ENCODE data around the gene HNRNPUL1.
"Not testable (repeated sequence)": the region's sequence is repeated elsewhere in the genome, so short reads cannot be mapped to it uniquely, and the experiment has no call there.

Gene HNRNPUL1

DNA sequence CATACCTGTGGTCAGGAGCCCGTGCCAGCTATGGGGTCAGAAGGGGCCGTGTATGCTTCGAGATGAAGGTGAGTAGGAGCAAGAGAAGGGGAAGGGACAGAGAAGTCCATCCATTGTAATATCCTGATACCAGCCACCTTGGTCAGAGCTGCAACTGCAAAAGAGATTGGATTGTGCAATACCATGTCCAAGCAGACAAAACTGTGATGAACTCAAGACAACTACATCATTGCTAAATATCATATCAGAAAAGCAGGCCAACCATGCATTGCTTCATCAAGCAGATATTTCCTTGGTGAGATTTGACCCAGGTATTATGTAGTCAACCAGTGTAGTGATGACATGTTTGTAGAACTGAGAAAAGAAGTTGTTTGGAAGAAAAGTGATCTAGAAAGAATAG lies 12.1 kb downstream of the HNRNPUL1 start:
- no peak for DNase-seq (ENCODE audit: low read depth, low spot score)

DNA sequence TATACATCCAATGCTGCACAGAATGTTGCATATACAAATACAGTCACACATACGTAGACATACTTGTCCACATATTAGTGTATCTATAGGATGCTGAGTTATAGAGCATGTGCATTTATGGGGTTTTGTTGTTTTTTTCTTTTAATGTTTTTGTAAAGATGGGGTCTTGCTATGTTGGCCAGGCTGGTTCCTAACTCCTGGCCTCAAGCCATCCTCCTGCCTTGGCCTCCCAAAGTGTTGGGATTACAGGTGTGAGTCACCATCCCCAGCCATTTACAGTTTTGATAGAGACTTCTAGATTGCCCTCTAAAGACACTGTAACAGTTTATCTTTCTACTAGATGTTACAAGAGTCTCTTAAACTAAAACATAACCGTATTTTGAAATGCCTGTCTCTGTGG lies 14.3 kb downstream of the HNRNPUL1 start:
- DNase-seq (ENCODE audit: low read depth, low spot score) = no peak

DNA sequence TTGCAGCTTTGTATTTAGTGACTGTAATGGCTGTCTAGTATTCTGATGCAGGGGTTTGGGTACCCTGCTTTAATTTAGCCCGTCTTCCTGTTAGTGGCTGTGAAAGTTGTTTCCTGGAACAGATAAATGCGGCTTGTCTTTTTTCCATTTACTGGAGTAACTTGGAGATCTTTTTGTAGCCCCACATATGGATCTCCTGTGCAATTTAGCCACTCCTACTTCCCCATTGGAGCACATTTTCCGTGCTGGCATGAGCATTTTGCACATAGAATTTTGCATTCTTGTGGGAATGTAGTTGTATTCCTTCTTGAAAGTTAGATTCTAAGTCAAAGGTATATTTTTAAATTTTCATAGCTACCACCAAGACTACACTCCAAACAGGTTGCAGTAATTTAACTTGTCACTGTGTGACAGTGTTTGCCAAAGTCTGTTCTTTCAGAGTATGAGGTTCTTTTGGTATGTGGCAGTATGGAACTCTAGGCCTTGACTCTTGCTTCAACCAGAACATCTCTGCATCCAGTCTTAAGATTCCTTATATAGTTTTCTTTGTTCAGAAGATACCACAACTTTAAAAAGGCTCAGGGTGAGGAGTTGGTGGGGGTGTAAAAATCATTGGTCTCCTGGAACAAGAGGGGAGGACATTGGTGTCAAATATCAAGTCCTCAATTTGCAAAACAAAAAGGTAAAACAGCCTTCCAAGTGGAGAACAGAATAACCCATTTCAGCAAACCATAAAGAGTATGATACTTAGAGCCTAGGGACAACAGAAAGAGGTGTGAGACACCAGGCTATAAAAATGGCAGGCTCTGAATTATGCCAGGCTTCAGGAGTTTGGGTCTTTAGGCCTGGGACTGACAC lies 24.7 kb downstream of the HNRNPUL1 start:
- no peak for DNase-seq (ENCODE audit: low read depth, low spot score)

DNA sequence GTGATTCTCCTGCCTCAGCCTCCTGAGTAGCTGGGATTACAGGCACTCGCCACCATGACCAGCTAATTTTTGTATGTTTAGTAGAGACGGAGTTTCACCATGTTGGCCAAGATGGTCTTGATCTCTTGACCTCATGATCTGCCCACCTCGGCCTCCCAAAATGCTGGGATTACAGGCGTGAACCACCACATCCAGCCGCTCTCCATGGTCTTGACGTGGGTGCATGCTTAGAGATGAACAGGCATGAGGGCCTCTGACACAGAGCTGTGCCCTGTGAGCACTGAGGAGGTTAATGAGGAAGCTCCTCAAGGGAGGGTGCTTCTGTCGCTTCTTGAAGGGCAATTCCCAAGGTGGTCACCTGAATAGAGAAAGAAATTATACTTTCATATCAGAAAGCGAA lies 25.6 kb downstream of the HNRNPUL1 start:
- DNase-seq (ENCODE audit: low read depth, low spot score) = not testable (repeated sequence)

DNA sequence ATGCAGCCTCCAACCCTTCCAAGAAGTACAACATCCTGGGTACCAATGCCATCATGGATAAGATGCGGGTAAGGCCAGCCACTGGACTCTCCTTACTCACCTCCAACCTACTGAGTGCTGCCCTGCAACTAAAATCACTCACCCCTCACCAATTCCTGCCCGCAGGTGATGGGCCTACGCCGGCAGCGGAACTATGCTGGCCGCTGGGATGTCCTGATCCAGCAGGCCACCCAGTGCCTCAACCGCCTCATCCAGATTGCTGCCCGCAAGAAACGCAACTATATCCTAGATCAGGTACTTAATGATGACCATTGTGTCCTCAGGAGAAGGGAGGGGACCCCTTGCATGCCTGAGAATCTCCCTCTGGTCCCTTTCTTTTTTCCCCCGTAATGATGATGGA lies 30.2 kb downstream of the HNRNPUL1 start:
- DNase-seq (ENCODE audit: low read depth, low spot score) = no peak

DNA sequence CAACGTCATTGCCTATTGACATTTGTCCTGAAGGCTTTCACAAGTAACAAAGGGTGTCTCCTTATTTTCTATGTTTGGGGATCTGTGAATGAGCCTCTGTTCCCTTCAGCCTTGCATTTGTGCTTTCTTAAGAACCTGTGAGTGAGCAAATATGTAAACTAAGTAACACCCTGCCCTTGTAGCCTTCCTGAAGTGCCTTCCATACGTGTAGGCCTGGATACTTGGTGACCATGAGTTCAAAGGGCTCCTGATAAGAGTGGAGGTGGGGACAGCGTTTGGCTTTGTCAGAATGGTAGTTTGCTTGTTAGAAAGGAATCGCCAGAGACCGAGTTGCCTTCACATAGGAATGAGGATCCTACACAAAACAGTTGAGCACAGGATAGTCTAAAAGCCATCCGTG lies 31.3 kb downstream of the HNRNPUL1 start:
- DNase-seq (ENCODE audit: low read depth, low spot score) = no peak

DNA sequence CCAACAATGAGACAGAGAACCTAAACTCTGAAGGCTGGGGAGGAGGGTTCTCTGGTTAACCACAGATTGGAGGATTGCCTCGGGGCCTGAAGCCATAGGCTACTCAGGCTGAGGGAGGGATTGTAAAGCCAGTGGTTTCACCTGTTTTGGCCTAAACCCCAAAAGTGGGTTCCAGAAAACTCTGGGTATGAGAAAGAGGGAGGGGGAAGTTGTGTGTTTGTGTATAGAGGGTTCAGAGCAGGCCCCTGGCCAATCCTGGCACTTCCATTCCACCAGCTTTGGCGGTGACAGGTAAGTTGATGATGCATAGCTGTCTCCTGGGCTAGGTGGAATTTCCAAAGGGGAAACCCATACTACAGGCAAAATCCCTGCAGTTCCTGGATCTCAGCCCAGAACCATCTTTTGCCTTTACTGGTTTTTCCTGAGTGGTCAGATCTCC lies 32.3 kb downstream of the HNRNPUL1 start:
- DNase-seq (ENCODE audit: low read depth, low spot score) = no peak

DNA sequence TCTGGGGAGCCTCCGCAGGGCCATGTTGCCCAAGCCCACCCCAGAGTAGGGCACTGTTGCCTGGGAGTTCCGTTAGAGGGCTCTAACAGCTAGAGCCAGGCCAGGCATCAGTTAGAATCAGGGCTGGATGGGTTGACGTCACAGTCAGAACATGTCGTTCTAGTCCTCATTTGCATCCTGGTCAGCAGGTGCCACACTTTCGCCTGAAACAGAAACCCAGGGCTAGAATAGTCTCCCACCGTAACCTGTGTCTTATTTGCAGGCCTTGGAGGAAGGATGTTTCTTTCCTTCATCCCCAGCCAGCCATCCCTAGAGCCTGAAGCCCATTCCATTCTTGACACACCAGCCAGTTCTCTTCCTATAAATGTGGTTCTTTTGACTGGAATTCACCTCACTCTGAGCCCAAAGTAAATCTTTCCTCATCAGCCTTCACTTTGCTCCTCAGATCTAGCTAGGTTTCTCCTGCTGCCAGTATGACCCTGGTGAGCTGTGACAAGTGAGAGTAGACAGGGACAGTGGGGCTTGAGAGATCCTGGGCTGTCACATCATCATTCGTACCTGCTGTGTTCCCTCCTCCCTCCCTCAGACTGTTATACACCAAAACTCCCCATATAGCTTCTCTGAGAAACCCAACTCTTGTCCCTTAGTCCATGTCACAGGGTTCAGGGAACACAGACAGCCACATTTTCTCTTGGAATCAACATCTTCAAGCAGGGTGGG lies 33.6 kb downstream of the HNRNPUL1 start:
- no peak for DNase-seq (ENCODE audit: low read depth, low spot score)

DNA sequence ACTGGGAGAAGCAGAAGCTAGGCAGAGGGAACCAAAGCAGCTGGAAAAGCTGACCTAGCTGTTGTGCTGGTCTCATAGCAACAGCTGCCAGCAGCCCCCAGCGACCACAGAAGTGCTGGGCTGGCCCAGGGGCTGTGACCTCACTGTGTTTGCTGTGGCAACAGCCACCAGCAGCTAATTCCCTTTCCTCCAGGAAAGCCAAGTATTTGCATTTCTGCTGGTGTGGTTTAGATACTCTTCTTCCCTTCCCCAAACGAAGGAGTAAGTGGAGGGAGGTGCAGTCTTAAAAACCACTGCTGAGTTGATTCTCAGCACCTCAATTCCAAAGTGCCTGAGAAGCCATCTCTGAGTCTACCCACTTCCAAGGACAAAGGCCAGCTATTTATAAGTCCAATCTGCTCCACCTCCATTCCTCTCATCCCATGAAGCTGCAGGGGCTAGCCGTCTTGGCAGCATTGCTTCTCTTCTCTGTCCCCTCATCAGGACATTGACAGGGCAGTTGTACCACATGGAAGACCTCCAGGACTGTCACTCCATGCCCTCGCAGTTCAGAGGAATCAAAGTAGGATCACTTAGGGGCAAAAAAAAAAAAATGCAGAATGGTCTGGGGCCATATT lies 34.3 kb downstream of the HNRNPUL1 start:
- peak; percentile 68 for DNase-seq (ENCODE audit: low read depth, low spot score)

DNA sequence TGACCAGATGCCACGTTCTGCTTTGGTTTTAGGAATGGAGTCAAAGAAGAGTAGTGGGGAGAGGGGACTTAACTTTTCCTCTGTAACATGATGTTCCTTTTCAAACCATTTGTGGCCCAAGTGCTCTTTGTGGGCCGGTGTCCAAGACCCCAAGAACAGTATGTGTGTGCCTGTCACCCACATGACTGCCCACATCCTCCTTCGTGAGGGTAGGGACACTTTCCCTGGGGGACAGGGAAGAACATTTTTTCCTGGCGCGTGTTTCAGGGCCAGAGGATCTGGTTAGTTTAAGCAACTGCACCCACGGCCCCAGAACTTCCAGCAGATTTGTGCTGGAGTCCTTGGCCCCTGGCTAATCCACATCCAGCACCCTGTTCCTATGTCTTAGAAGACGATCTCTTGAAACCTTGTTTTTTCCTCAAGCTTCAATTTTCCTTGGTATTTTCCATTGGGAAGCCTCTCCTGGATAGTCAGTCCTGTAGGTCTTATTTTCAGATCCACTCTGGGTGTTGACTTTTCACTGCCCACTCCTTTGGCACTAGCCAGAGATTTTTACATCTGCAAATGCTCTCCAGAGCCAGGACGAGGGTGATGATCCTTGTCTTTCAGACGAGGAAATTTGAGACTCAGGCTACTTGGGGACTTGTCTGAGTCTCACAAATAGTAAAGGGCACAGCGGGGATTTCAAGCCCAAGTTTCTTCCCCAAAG lies 35.0 kb downstream of the HNRNPUL1 start:
- no peak for DNase-seq (ENCODE audit: low read depth, low spot score)

DNA sequence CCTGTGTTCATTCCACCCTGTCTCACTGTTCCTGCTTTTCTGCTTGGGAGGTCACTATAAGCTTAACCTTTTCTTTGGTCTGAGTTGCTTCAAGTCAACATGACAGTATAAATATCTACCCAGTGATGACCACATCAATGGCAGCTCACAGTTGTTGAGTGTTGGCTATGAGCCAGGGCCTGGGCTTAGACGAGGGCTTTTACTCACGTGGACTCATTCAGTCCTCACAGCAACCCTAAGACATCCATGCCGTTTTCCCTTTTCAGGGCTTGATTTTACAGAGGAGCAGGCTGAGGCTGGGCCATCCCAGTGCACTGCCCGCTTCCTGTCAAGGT lies 35.5 kb downstream of the HNRNPUL1 start:
- peak; percentile 89 for DNase-seq (ENCODE audit: low read depth, low spot score)

DNA sequence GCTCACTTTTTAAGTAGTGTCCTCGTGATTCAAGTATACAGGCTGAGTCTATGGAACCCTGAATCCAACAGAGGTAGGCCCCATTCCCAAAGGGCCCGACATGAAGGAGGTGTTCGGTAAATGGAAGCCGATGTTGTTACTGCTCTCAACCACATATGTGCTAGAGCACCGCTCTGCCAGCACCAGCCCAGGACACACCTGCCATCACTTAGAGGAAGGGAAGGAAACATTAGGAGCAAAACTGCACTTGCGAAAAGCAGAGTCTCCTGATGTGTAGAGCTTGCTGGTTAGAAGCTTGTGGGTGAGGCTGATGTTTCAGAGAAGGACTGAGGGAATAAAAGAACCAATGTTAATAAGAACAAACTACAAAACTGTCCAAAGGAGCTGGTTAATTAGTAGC lies 36.4 kb downstream of the HNRNPUL1 start:
- DNase-seq (ENCODE audit: low read depth, low spot score) = no peak

DNA sequence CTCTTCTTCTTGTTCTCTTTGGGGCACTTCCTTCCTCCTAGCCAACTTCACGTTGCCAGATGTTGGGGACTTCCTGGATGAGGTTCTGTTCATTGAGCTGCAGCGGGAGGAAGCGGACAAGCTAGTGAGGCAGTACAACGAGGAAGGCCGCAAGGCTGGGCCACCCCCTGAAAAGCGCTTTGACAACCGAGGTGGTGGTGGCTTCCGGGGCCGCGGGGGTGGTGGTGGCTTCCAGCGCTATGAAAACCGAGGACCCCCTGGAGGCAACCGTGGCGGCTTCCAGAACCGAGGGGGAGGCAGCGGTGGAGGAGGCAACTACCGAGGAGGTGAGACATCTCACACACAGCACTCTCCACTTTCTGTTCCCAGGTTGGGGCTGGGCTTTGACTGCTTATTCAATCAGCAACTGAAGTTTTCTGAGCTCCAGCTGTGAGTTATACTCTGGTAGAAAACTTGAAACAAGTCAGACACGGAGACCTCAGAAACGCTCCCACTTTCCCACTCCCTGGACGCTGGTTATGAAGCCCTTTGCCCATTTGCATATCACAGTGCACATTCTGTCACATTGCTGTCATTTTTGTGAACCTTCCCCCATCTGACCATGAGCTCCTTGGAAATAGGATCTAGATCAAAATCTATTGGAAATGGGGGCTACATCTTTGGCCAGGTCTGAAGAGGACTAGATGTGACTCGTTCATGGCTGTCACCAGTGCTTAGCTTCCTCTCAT lies 38.6 kb downstream of the HNRNPUL1 start:
- no peak for DNase-seq (ENCODE audit: low read depth, low spot score)

DNA sequence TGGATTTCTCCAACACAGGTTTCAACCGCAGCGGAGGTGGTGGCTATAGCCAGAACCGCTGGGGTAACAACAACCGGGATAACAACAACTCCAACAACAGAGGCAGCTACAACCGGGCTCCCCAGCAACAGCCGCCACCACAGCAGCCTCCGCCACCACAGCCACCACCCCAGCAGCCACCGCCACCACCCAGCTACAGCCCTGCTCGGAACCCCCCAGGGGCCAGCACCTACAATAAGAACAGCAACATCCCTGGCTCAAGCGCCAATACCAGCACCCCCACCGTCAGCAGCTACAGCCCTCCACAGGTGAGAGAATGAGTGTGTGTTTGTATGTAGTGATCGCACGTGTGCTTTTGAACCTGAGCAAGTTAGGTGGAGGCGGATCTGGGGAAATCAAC lies 39.8 kb downstream of the HNRNPUL1 start:
- no peak for DNase-seq (ENCODE audit: low read depth, low spot score)

DNA sequence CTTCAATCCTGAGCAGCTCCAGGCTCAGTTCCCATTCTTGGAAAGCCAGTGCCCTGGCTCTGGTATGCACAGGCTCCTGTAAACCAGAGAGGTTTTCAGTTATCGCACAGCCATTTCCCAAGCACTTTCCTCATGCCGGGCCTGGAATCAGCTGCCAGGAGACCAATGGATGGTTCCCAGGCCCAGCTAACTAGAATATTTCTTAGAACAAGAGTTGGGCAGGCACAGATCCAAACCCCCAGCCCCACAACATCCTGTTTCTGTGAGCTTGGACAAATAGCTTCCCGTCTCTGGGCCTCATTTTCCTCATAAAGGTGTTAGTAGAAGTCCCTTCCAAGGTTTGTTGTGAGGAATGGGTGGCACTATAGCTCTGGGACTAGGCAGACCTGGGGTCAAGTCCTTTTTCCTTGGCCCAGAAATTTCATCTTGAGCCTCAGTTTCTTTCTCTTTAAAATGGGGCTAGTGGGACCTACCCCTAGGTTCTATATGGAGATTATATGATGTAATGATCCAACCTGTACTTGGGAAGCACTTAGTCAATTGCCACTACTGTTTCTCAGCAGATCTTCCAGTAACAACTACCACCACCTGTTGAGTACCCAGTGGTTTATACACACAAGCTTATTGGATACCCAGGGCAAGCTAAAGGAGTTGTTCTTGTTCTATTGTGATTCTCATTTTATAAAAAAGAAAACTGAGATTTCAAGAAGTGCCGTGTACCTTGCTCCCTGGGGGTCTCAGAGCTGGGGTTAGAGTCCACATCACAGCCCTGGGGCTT lies 40.7 kb downstream of the HNRNPUL1 start:
- no peak for DNase-seq (ENCODE audit: low read depth, low spot score)

DNA sequence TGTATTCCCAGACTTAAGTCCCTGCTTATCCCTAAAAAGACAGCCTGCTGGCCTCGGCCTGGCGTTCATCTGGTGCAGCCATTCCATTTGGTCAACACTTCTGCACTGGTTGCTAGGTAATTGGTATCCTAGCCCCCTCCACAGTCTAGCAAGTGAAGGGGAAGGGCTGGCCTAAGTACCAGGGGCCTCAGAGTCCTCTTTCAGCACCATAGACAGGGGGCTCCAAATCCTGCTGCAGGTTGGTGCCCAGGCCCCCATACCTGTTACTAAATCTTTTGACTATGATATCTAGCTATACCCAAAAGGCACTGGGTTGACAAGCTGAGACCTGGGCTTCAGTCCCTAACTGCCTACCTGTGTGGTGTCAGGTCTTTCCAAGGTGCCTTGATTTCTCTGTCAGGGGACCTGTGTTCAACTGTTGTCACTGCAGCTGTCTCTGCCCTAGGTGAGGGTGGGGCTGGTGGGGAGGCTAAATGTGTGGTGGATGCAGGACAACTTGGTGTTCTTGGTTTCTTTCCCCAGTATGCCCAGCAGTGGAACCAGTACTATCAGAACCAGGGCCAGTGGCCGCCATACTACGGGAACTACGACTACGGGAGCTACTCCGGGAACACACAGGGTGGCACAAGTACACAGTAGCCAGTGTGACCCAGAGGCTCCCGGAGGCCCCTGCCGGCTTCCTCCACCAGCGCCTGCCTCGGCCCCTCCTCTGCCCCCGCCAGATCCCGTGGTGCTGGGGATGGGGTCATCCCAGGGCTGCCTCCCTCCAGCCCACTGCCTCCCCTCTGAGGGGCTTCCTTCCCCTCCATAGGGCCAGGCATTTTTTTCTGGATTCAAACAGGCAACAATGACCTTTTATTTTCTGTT lies 42.0 kb downstream of the HNRNPUL1 start:
- no peak for DNase-seq (ENCODE audit: low read depth, low spot score)

DNA sequence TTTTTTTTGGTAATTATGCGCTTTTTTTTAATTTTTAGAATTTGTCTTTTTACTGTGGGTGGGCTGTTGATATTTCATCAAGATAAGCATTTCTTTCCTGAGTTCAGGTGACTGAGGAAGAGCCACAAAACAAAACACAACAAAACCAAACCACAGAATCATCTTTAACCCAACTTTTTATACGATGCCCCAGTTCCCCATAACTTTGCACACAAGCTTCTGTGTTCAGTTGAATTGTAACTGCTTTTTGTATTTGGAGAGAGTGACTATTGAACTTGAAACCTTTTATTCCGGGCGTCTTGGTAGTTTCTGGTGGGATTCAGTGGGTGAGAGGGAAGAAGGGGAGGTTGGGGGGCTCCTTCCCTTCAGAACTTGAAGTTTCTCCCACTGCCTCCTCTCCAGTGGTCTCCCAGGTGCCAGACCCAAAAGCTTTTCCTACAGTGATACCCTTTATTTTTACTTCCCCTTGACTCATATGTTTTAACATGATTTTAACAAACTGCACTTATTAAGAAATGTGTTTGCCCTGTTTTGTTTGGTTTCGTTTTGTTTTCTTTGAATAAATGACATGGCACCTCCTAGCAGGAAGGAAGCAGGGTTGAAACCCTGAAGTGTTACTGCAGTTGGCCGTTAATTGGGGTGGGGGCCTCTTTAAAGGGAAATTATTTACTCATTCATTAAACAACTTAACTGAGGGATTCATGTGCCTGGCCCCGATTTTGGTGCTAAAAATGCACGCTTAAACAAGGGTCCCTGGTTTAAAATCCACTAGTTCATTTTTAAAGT lies 43.1 kb downstream of the HNRNPUL1 start:
- no peak for DNase-seq (ENCODE audit: low read depth, low spot score)

DNA sequence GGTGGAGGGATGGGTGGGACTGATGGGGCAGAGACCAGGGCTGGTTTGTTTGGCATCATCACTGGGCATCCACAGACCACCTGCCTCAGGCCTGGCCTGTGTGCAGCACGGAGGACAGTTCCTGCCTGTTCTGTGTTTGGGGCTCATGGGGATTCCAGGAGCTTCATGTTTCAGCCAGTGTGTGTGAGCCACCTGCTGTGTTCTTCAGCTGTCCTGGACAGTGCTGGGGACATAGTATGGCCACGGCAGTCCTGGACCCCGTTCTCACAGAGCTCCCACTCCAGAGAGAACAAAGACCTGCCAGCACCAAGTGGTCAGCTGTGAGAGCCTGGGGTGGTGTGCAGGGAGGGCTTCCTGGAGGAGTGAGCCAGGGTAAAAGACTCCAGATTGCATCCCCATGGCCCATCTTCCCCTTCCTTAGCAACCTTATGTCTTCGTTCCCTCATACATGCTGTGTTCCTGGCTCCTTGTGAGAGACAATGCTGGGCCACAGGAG lies 43.8 kb downstream of the HNRNPUL1 start:
- DNase-seq (ENCODE audit: low read depth, low spot score) = no peak
